Neural crest cell (in vitro differentiated cells): ENCODE measurements around the gene PPP1R14C. TPM values are rescaled to one million over a fixed set of nuclear protein-coding genes. Genes with fewer than 3 reads are reported as not detected.

ENCODE experiments used
- DNase-seq: peaks from one replicate; pipeline ENCODE4 v3.0.0; 2021; ENCODE audit warnings: low read depth, mixed read lengths, low spot score
- H3K27ac Mint-ChIP-seq: one replicate; pipeline ENCODE4 v1.8.0; 2021; ENCODE audit warnings: mild to moderate bottlenecking, mixed read lengths; ENCODE audit not compliant: unreplicated experiment
- H3K27me3 Mint-ChIP-seq: 2 replicates; pipeline ENCODE4 v1.8.0; 2021; ENCODE audit warnings: low read depth, mild to moderate bottlenecking, mixed read lengths
- H3K36me3 Mint-ChIP-seq: 2 replicates; pipeline ENCODE4 v1.8.0; 2021; ENCODE audit warnings: low read depth, mild to moderate bottlenecking, mixed read lengths
- H3K4me1 Mint-ChIP-seq: 2 replicates; pipeline ENCODE4 v1.8.0; 2021; ENCODE audit warnings: mixed read lengths
- H3K4me3 Mint-ChIP-seq: one replicate; pipeline ENCODE4 v1.8.0; 2021; ENCODE audit warnings: mild to moderate bottlenecking, mixed read lengths
- H3K9me3 Mint-ChIP-seq: 2 replicates; pipeline ENCODE4 v1.8.0; 2021; ENCODE audit warnings: mixed read lengths
- CTCF ChIP-seq: fragments of 200-600 bp; sonication (generic); conservative IDR thresholded peaks from 2 replicates; pipeline ENCODE4 v1.5.0; 2021; ENCODE audit warnings: antibody characterized with exemption, mild to moderate bottlenecking
- total RNA-seq: library from RNA; stranded (reverse); gene quantifications from 2 replicates; pipeline ENCODE4 v1.2.1, GENCODE V29; 2021

PPP1R14C gene
- total RNA-seq, 1 donor from 2014 or later = 7.3 TPM

GRCh38 chr6:150100745-150101144, 42.1 kb upstream of the PPP1R14C start:
- no peak overlapping the region for H3K4me3 Mint-ChIP-seq
- no peaks in the 10 kb centered on the region for H3K27me3 Mint-ChIP-seq
- H3K9me3 Mint-ChIP-seq = peaks cover 3% of the 10 kb centered on the region
- no peak for TF ChIP-seq CTCF
- H3K27ac Mint-ChIP-seq = no peak overlapping the region
- DNase-seq = no peak
- H3K4me1 Mint-ChIP-seq = no peaks in the 10 kb centered on the region
- H3K36me3 Mint-ChIP-seq = no peaks in the 10 kb centered on the region

- Mint-ChIP-seq H3K27ac (no peak overlapping the region), H3K4me3 (no peak overlapping the region), H3K36me3 (peaks cover 2% of the 10 kb centered on the region), H3K27me3 (no peaks in the 10 kb centered on the region), H3K4me1 (no peaks in the 10 kb centered on the region), H3K9me3 (peaks cover 3% of the 10 kb centered on the region)
- no peak for TF ChIP-seq CTCF
- no peak for DNase-seq
Observed at GRCh38 chr6:150102750-150103270, 40.0 kb upstream of the PPP1R14C start.

- Mint-ChIP-seq H3K4me1 (peaks cover 4% of the 10 kb centered on the region), H3K9me3 (peaks cover 5% of the 10 kb centered on the region), H3K27me3 (no peaks in the 10 kb centered on the region), H3K36me3 (peaks cover 7% of the 10 kb centered on the region), H3K4me3 (no peak overlapping the region), H3K27ac (no peak overlapping the region)
- no peak for DNase-seq
- no peak for TF ChIP-seq CTCF
Observed at GRCh38 chr6:150112233-150112632, 30.6 kb upstream of the PPP1R14C start.

- Mint-ChIP-seq H3K9me3 (peaks cover 5% of the 10 kb centered on the region), H3K36me3 (peaks cover 5% of the 10 kb centered on the region), H3K27me3 (no peaks in the 10 kb centered on the region), H3K4me3 (no peak overlapping the region), H3K27ac (no peak overlapping the region), H3K4me1 (peaks cover 31% of the 10 kb centered on the region)
- DNase-seq = no peak
- TF ChIP-seq CTCF = no peak
Observed at GRCh38 chr6:150115769-150116168, 27.1 kb upstream of the PPP1R14C start.

- TF ChIP-seq CTCF = no peak
- peak; percentile 6 for DNase-seq
- peaks cover 31% of the 10 kb centered on the region for H3K4me1 Mint-ChIP-seq
- H3K27me3 Mint-ChIP-seq = no peaks in the 10 kb centered on the region
- H3K9me3 Mint-ChIP-seq = peaks cover 5% of the 10 kb centered on the region
- peak overlapping the region; percentile 88 for H3K27ac Mint-ChIP-seq
- no peak overlapping the region for H3K4me3 Mint-ChIP-seq
- peaks cover 5% of the 10 kb centered on the region for H3K36me3 Mint-ChIP-seq
Observed at GRCh38 chr6:150116200-150116800, 26.5 kb upstream of the PPP1R14C start.
